ENCODE measurements around the gene LURAP1L. TPM values are rescaled to one million over a fixed set of nuclear protein-coding genes. Genes with fewer than 3 reads are reported as not detected.

LURAP1L gene
- total RNA-seq, 4 donors from 2014 or later: 9.6 to 26.0 (median 12.6) TPM

DNA sequence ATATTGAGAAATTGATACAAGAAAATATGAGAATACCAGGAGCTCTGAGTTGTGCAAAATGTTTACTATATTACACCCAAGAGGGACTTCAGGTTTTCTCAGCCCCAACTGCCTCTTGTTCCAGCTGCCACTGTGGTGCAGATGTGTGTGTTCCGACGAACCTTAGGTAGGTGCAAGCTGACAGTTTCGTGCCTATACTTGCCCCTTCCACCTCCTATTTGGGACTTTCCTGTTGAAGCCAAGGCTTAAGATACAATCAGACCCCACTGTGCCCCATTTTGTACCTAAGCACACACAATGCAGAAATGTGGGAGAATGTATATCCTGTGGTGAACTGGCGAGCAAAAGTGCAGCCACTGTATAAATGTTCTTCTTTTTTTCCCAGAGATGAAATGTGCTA lies 80.2 kb downstream of the LURAP1L start:
- H3K4me1 ChIP-seq: peaks cover 4% of the 10 kb centered on the region
- no peak for DNase-seq (ENCODE audit: low spot score in 2 of 2)
- WGBS: 70% methylated on average over 4 of the region's 4 CpGs
- no peak overlapping the region for H3K27ac ChIP-seq
- no peak for TF ChIP-seq EP300 (IDR thresholded peaks at IDR 0.05)
- no peak for TF ChIP-seq POLR2A (IDR thresholded peaks at IDR 0.05)
- TF ChIP-seq, protein P1, sequence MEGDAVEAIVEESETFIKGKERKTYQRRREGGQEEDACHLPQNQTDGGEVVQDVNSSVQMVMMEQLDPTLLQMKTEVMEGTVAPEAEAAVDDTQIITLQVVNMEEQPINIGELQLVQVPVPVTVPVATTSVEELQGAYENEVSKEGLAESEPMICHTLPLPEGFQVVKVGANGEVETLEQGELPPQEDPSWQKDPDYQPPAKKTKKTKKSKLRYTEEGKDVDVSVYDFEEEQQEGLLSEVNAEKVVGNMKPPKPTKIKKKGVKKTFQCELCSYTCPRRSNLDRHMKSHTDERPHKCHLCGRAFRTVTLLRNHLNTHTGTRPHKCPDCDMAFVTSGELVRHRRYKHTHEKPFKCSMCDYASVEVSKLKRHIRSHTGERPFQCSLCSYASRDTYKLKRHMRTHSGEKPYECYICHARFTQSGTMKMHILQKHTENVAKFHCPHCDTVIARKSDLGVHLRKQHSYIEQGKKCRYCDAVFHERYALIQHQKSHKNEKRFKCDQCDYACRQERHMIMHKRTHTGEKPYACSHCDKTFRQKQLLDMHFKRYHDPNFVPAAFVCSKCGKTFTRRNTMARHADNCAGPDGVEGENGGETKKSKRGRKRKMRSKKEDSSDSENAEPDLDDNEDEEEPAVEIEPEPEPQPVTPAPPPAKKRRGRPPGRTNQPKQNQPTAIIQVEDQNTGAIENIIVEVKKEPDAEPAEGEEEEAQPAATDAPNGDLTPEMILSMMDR (IDR thresholded peaks at IDR 0.05): no peak
- no peak for TF ChIP-seq POLR2AphosphoS5 (IDR thresholded peaks at IDR 0.05)
- no peaks in the 10 kb centered on the region for H3K9me3 ChIP-seq
- no peaks in the 10 kb centered on the region for H3K36me3 ChIP-seq
- no peak overlapping the region for H3K4me3 ChIP-seq
- H3K27me3 ChIP-seq: no peaks in the 10 kb centered on the region

DNA sequence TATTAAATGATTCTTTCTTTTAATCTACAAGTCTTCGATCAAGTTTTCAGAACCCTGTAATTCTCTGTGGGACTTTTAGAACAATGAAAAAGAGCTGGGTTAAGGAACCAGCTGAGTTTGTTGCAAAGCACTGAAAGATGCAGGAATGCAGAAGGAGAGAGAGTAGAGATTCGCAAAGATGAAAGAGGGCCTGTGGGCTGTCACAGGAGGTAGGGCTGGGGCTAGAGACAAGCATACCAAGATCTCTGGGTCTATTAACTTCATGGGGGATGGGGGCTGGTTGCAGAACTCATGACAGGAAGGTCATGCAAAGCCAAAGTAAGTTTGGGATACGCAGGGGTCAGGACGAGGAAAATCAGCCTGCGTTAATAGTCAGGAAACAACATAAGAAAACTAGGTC lies 81.8 kb downstream of the LURAP1L start:
- Histone ChIP-seq H3K27ac (no peak overlapping the region), H3K4me1 (peaks cover 3% of the 10 kb centered on the region), H3K36me3 (no peaks in the 10 kb centered on the region), H3K27me3 (no peaks in the 10 kb centered on the region), H3K4me3 (no peak overlapping the region), H3K9me3 (no peaks in the 10 kb centered on the region)
- no peak for DNase-seq (ENCODE audit: low spot score in 2 of 2)
- 63% methylated on average over 5 of the region's 5 CpGs for WGBS
- TF ChIP-seq POLR2AphosphoS5 (IDR thresholded peaks at IDR 0.05) (no peak), EP300 (IDR thresholded peaks at IDR 0.05) (no peak), POLR2A (IDR thresholded peaks at IDR 0.05) (no peak)
- TF ChIP-seq, protein P1 (IDR thresholded peaks at IDR 0.05): no peak

GRCh38 chr9:12859704-12860251 lies 85.0 kb downstream of the LURAP1L start:
- WGBS: 72% methylated on average over 5 of the region's 5 CpGs
- TF ChIP-seq EP300 (IDR thresholded peaks at IDR 0.05) (no peak), POLR2A (IDR thresholded peaks at IDR 0.05) (no peak), POLR2AphosphoS5 (IDR thresholded peaks at IDR 0.05) (no peak)
- TF ChIP-seq, protein P1 (IDR thresholded peaks at IDR 0.05): no peak
- Histone ChIP-seq H3K27ac (peak overlapping the region; percentile 36), H3K36me3 (no peaks in the 10 kb centered on the region), H3K4me1 (peaks cover 11% of the 10 kb centered on the region), H3K4me3 (no peak overlapping the region), H3K27me3 (no peaks in the 10 kb centered on the region), H3K9me3 (no peaks in the 10 kb centered on the region)
- no peak for DNase-seq (ENCODE audit: low spot score in 2 of 2)

DNA sequence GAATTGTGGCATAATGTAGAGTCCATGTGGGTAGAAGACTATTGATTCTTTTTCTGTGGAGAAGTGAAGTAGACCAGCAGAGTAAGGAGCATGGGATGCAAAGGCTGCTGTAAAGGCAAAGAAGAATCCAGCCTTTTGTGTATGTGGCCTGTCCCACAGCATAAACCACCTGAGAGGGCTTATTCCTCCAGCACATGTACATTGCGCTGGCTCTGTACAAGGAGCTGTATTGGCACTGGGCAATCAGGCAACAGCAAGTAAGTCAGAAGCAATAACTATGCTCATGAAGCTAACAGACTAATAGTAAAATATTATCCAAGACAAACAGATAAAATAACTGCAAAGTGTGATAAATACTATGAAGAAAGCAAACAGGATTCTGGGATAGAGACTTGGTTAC lies 86.2 kb downstream of the LURAP1L start:
- no peak for DNase-seq (ENCODE audit: low spot score in 2 of 2)
- peak overlapping the region; percentile 36 for H3K27ac ChIP-seq
- no peaks in the 10 kb centered on the region for H3K27me3 ChIP-seq
- H3K36me3 ChIP-seq: no peaks in the 10 kb centered on the region
- 100% methylated on average over 1 of the region's 1 CpG for WGBS
- peaks cover 8% of the 10 kb centered on the region for H3K4me1 ChIP-seq
- no peak overlapping the region for H3K4me3 ChIP-seq
- no peaks in the 10 kb centered on the region for H3K9me3 ChIP-seq
- no peak for TF ChIP-seq EP300 (IDR thresholded peaks at IDR 0.05)
- no peak for TF ChIP-seq POLR2A (IDR thresholded peaks at IDR 0.05)
- no peak for TF ChIP-seq POLR2AphosphoS5 (IDR thresholded peaks at IDR 0.05)
- TF ChIP-seq, protein P1 (IDR thresholded peaks at IDR 0.05): no peak

DNA sequence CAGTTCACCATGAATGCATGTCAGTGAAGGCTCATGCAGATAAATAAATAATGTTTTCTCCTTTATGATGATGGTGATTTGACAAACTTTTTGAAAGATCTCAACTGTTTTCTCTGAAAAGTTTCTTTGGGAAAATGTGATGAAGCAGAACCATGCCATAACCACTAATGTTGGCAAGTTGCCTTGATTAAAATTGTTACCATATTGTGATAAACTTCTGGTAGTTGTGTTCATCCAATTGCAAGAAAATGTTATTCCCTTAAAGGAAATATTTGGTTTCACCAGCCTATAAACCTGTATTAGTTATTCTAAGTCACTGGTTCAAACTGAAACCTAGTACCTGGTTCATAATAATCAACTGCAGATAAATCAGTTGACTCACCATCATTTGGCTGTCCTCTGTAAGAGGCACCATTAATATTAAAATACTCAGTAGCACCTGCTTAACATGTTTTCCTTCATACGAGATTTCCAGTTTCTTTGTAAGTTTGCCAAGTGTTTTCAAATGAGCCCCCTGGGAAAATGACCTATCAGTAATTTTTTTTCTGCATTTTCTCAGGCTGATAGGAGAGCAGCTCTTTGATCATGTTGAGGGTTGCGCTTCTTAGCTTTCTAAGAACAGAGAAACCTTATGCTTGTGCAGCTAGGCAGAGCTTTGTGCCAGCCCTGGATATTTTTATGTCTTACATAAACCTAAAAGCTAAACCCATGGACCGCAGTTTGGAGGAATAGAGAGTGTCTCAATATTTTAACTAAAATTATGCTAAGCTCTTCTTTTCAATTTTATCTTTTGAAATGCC lies 88.0 kb downstream of the LURAP1L start:
- TF ChIP-seq, protein P1 (IDR thresholded peaks at IDR 0.05): no peak
- TF ChIP-seq POLR2A (IDR thresholded peaks at IDR 0.05) (no peak), POLR2AphosphoS5 (IDR thresholded peaks at IDR 0.05) (no peak), EP300 (IDR thresholded peaks at IDR 0.05) (no peak)
- no peak overlapping the region for H3K4me3 ChIP-seq

More for the DNA sequence above, 88.0 kb downstream of the LURAP1L start:
- no peak for DNase-seq (ENCODE audit: low spot score in 2 of 2)
- 43% methylated on average over 3 of the region's 3 CpGs for whole genome bisulfite sequencing
- H3K4me1 ChIP-seq: peaks cover 8% of the 10 kb centered on the region
- no peaks in the 10 kb centered on the region for H3K27me3 ChIP-seq
- no peaks in the 10 kb centered on the region for H3K36me3 ChIP-seq
- H3K27ac ChIP-seq: no peak overlapping the region
- no peaks in the 10 kb centered on the region for H3K9me3 ChIP-seq

All from suprapubic skin (tissue), 4 donors.